Panc1 (cell line): ENCODE results near the gene NIPAL1. TPM values are rescaled to one million over a fixed set of nuclear protein-coding genes. Genes with fewer than 3 reads are reported as not detected.

ENCODE experiments used
- ATAC-seq: fragments of 200-7000 bp; cut with Tn5 transposase; 2 replicates; pipeline ENCODE4 v1.9.1; 2020; ENCODE audit warnings: mild to moderate bottlenecking, moderate library complexity
- BruUV-seq: library from RNA; stranded (reverse); fragments of 400-500 nt; replicated peaks from 2 replicates; lab custom pipeline; 2021; lab: Mats Ljungman, UMichigan
- CTCF ChIA-PET: fragments of 300-600 bp; sonication (Branson Sonifier 250); formaldehyde crosslinking; loops from one replicate; lab custom pipeline; 2022; ENCODE audit warnings: antibody characterized with exemption; lab: Charles Lee
- POLR2A ChIA-PET: fragments of 300-600 bp; sonication (Branson Sonifier 250); formaldehyde crosslinking; loops from one replicate; lab custom pipeline; 2022; ENCODE audit warnings: antibody characterized with exemption; lab: Charles Lee
- DNase-seq: peaks from one replicate; pipeline ENCODE4 v3.0.0-alpha.2; 2010; ENCODE audit warnings: low read depth, low spot score
- H3K27ac ChIP-seq: 2 replicates; pipeline ENCODE4 v1.5.1; 2011; ENCODE audit warnings: mild to moderate bottlenecking, low read length, inconsistent platforms
- H3K27me3 ChIP-seq: fragments of 200-500 bp; sonication (Bioruptor generic); 2 replicates; pipeline ENCODE4 v1.6.0; 2014; ENCODE audit warnings: low read length, inconsistent platforms; ENCODE audit not compliant: control insufficient read depth, insufficient read depth
- H3K36me3 ChIP-seq: fragments of 200-500 bp; sonication (Bioruptor generic); 2 replicates; pipeline ENCODE4 v1.5.1; 2014; ENCODE audit warnings: inconsistent platforms, mild to moderate bottlenecking, low read length, moderate library complexity; ENCODE audit not compliant: control insufficient read depth, insufficient read depth
- H3K4me1 ChIP-seq: 2 replicates; pipeline ENCODE4 v1.5.1; 2011; ENCODE audit warnings: inconsistent platforms, mild to moderate bottlenecking, low read length, moderate library complexity; ENCODE audit not compliant: control insufficient read depth, insufficient read depth
- H3K4me3 ChIP-seq, 2 experiments: 2 replicates each; pipeline ENCODE4 v1.5.1; 2011 to 2012; ENCODE audit warnings: low read depth in 2 of 2, low read length in 2 of 2, mild to moderate bottlenecking in 2 of 2, inconsistent platforms in 1 of 2, moderate library complexity in 1 of 2
- H3K9me3 ChIP-seq: fragments of 200-500 bp; sonication (Bioruptor generic); 2 replicates; pipeline ENCODE4 v1.5.1; 2014; ENCODE audit warnings: low read depth, mild to moderate bottlenecking, inconsistent platforms, low read length, moderate library complexity; ENCODE audit not compliant: control insufficient read depth, insufficient read depth
- CTCF ChIP-seq: fragments of 450-650 bp; IDR thresholded peaks from 2 replicates; pipeline ENCODE4 v1.5.1; 2017; ENCODE audit warnings: mild to moderate bottlenecking
- POLR2AphosphoS5 ChIP-seq: IDR thresholded peaks from 2 replicates; pipeline ENCODE4 v1.6.1; 2012; ENCODE audit warnings: mild to moderate bottlenecking, low read depth, low read length, moderate library complexity
- REST ChIP-seq, 2 experiments: IDR thresholded peaks; 2 replicates each; pipeline ENCODE4 v1.6.1; 2011 to 2012; ENCODE audit warnings: low read depth in 2 of 2, control low read depth in 1 of 2, low read length in 1 of 2, mild to moderate bottlenecking in 1 of 2, moderate library complexity in 1 of 2; ENCODE audit not compliant: insufficient read depth in 1 of 2
- SIN3A ChIP-seq: IDR thresholded peaks from 2 replicates; pipeline ENCODE4 v1.6.1; 2012; ENCODE audit warnings: low read depth, mild to moderate bottlenecking, low read length, moderate library complexity, borderline replicate concordance; ENCODE audit not compliant: insufficient read depth
- TCF7L2 ChIP-seq: IDR thresholded peaks from 2 replicates; pipeline ENCODE4 v1.6.1; 2011; ENCODE audit warnings: mild to moderate bottlenecking, low read depth, low read length, inconsistent platforms
- in situ Hi-C: cut with HindIII; loops from 2 replicates; pipeline ENCODE4 v1.10.0; 2016; ENCODE audit warnings: low sequenced_read_pairs, low pct_unique_long_range_greater_than_20kb
- intact Hi-C: fragments of 100-400 bp; cut with micrococcal nuclease; formaldehyde crosslinking; loops from one replicate; pipeline ENCODE4 v1.10.0; 2022; ENCODE audit not compliant: unreplicated experiment
- total RNA-seq: library from RNA; stranded (reverse); gene quantifications from one replicate; pipeline ENCODE4 v1.2.1, GENCODE V29; 2021; ENCODE audit not compliant: unreplicated experiment

The NIPAL1 gene
- total RNA-seq, 1 experiment from 2014 or later, result 0.82 TPM

- no peak overlapping the region for H3K4me3 ChIP-seq
- no peak overlapping the region for H3K27ac ChIP-seq
- no peaks in the 10 kb centered on the region for H3K27me3 ChIP-seq
- POLR2A ChIA-PET, result no interaction called here
- in situ Hi-C loops, result no loop called here
- DNase-seq (no peak), ATAC-seq (no peak)
- no peaks in the 10 kb centered on the region for H3K36me3 ChIP-seq
- TF ChIP-seq REST (IDR thresholded peaks at IDR 0.05; ENCODE audit: insufficient read depth in 1 of 2, low read depth in 2 of 2, low read length in 1 of 2) (no peak), POLR2AphosphoS5 (no peak), SIN3A (no peak), TCF7L2 (no peak), CTCF (no peak)
- no TSS peak for BruUV-seq
- no peaks in the 10 kb centered on the region; the same call in 1 of the 2 replicates for H3K4me1 ChIP-seq
- CTCF ChIA-PET, result no interaction called here
- intact Hi-C loops, result loop anchor here (5.0 kb wide), 2 partner anchors 84 to 159 kb away; no protein-coding TSS in a partner anchor
- H3K9me3 ChIP-seq, result no peaks in the 10 kb centered on the region
These were observed 69.4 kb downstream of the NIPAL1 start for GRCh38 chr4:48085821-48086589.

Other genes with a start within 250 kb of the NIPAL1 start
- gene CORIN, start 178.7 kb upstream of the NIPAL1 start, total RNA-seq, result not detected
- gene NFXL1, start 102.2 kb upstream of the NIPAL1 start, total RNA-seq, result 9.2 TPM
- 0.23 TPM for gene CNGA1, start 91 bp upstream of the NIPAL1 start, total RNA-seq
- gene TXK, start 117.5 kb downstream of the NIPAL1 start, total RNA-seq, result 0.26 TPM